Effector CD4-positive, alpha-beta T cell (primary cell): ENCODE data around the gene RNASE13.

ENCODE experiments used
- DNase-seq: peaks from one replicate; pipeline ENCODE4 v3.0.0-alpha.2; 2020

The RNASE13 gene

DNA sequence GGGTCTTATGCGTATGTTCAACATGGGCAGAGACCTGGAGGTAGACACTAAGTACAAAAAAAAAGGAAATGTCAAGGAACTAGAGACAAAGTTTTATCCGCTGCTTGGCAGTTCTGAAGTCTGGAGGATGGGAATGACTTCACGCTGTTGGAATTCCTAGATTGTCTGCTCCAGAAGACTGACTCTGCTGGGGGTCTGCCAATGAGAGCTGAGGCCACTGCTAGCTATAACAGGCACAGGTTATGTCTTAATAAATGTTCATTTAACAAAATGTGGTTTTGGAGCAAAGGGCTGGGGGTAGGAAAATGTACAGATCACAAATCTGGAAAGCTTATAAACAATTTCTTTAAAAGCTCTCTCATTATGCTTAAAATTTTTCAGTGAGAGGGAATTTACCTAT lies 28.9 kb upstream of the RNASE13 start:
- no peak for DNase-seq

DNA sequence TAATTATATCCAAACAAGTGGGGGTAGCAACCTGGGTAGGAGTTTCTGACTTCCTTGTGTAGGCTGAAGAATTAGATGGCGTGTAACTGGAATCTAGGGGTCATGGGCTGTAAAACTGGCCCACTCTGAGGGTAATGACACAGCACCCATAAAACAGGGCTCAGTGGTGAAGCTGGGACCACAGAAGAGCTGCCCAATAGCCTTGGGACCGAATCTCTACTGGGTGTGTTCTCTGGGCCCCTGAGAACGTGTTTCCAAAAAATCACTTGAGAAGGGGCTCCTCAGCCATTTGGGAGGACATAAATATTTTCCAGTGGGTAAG lies 26.7 kb upstream of the RNASE13 start:
- no peak for DNase-seq

DNA sequence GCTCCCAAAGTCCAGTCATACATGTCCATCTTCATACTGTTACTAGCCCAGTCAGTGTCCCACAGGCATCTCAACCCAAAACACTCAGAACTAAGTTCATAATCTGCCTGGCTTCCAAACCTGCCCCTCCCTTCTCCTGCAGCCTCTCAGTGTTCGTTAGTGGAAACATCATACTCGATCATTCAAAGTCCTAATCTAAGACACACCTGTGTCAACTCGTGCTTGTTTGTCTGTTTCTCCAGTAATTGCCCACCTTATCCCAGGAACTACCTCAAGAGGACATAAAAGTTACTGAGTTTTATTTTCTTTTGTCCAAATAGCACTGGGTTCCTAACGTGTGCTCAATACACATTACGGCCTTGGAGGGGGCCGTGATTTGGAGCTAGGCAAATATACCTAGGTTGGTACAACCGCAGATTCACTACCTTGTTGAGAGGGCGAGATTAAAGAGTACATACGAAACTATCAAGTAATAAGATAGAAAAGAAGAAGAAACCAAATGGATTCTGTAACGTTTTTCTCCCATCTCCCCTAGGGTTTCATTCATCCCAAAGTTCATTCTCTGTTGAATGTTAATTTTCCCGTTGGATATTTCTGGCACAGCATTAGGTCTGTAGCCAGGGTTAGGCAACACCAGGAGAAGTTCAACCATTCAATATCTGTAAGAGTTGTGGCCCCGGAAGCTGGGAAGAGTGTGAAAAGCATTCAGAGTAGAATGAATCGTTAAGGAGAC lies 26.2 kb upstream of the RNASE13 start:
- no peak for DNase-seq

DNA sequence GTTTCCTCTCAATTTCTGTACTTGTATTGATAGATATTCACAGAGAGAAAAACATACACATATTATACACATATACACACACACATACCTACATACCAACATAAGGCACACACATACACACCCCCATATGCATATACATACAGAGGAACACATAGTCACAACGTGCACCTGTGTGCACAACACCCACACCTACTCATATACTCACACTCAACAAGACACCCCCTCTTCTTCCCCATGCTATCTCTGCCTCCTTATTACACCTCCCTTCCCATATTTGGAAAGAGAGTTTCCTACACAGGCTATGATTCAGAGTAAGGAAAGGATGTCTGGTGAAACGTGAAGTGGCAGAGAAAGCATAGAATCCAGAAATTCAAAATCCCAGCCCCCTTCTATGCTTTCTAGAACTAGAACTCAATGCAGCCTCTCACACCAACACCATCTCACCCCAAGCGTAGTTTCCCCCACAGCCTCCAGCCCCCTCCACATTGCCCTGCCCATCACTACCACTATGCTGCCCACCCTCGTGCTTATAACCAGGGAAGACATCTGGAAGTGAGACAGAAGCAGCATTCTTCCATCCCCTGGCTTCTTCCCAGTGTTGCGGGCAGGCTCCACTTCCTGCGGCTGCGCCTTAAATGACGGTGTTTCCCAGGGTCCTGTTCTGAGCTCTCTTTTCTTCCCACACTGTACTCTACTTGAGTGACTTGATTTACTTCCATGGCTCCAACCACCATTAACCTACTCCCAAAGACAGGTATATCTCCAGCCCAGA lies 25.4 kb upstream of the RNASE13 start:
- DNase-seq = no peak

DNA sequence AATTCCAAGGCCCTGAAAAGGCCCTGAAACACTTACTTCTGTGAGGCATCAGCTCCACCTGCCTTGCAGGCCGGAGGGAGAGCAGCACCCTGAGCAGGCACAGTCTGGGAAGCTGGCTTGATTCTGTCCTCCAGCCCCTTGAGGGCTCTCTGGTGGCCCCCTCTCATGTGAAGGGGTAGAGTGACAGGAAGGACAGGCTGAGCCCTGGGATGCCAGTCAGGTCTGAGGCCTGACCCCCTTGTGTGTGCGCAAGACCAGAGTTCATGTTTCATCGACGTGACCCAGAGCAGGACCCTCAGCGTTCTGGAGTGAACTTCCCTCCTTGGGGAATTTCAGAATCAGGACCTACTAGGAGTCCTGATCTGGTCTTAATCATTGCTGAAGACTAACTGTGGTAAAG lies 24.3 kb upstream of the RNASE13 start:
- no peak for DNase-seq

DNA sequence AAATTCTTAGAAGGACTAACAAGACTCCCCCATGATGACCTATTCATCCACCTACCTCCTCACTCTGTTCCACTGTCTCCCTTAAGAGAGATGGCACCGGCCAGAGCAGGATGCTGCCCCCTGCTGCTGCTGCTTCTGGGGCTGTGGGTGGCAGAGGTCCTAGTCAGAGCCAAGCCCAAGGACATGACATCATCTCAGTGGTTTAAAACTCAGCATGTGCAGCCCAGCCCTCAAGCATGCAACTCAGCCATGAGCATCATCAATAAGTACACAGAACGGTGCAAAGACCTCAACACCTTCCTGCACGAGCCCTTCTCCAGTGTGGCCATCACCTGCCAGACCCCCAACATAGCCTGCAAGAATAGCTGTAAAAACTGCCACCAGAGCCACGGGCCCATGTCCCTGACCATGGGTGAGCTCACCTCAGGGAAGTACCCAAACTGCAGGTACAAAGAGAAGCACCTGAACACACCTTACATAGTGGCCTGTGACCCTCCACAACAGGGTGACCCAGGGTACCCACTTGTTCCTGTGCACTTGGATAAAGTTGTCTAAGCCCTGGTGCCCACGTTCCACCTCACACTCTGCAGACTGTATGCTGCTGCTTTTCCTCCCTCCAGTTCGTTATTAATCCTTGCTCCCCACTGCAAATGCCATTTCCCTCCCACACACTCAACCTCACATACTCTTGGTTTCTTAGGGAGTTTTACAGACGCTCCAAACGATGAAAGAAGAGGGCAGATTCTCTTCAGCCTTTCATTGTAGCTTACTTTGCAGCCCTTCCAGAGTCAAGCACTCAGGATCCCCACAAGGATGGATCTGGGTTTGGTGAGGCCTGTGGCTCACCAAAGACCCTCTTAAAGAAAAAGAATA lies 23.4 kb upstream of the RNASE13 start, which contains the start of gene RNASE8:
Gene RNASE8, plus strand, starts transcription at position 20 of the 873 bp plus-strand sequence. Its CDS starts 71 bp downstream, at position 91.
- no peak for DNase-seq

DNA sequence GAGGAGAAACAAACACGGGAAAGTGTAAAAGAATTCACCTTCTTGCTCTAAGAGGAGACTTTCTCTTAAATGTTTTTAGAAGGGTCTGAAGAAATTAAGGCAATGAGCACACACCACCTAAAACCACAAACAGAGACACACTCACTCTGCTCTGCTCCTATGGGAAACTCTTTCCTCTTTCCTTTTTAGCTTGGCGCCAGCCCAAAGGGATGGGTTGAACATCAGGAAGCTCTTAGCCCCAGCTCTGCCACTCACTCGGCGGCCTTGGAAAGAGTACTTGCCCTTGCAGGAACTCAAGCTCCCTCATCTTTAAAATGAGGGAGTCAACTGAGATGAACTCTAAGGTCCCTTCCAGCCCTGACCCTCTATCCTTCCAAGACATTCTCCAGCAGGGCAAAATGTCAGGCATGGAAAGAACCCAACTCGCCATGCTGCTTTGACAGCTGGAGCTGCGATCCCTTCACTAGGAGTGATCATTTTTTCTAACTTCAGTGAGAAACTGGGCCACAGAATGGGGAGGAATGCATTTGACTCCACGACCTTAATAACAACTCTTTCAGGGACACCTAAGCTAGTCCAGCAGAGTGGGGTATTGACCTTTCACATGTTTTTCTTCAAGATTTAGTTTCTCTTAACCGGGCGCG lies 22.0 kb upstream of the RNASE13 start:
- no peak for DNase-seq

DNA sequence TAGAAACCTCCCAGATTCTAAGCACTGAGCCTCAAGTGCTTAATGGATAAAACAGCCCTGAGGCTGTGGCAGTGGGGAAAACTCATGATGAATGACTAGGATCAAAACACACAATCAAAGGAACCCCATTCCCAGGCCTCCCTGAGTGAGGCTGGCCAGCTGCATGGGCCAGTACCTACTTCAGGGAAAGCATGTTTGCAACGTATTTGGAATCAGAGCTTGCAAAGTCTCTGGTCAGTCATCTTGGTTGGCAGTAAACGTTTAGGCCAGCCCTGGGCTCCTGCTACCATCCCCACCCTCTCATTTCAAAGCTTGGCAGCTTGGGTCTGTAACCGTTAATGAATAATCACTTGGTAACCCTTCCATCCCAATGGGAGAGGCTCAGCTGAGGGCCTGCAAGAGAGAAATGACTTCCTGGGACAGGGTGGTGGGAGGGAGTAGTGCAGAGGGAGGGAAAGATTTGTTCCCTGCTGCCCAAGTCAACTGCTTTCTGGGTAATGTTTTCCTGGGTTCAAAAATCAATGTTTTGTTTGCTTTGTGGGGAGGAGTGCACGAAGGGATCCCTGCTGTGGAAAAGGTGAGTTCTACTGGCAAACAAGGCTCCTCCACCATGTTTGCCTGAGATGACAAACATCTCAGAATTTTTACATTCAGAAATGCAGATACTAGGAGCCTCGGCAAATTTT lies 21.0 kb upstream of the RNASE13 start:
- DNase-seq = no peak

DNA sequence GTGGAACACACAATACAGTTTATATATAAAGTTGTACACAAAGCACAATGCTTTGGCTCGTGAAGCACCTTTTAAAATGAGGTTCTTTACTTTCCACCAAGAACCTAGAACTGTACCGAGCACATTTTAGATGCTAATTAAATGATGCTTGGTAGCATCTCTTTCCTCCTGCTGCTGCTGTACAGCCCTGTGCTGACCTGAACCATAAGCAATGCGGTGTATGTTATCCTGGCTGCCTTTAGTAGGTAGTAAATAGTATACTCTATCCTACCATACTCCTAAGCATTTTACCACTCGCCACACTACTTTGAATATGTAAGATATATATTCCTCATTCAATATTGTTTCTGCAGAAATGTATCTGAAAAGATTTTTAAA lies 20.1 kb upstream of the RNASE13 start:
- DNase-seq = no peak

DNA sequence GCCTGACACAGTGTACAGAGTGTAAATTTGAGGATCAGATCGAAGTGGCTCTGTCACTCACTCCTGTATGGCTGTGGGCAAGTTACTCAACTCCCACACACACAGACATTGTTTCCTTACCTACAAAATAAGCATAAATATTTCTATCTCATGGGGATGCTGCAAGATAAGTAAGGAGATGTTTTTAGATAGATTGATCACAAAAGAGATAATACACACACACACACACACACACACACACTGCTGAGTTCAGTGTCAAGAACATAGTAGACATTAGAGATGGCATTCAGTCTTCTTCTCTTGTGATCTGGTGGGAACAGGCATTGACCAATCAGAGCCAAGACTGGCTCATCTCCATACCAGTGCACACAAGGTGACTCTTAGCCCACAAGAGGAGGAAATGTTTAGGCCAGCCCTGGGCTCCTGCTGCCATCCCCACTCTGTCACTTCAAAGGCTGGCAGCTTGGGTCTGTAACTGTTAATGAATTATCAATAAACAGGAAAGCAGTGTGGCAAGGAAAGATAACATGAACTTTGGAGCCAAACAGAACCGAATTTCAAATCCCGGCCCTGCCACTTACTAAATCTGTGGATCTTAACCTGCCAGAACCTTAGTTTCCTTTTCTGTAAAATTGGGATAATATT lies 19.6 kb upstream of the RNASE13 start:
- no peak for DNase-seq

DNA sequence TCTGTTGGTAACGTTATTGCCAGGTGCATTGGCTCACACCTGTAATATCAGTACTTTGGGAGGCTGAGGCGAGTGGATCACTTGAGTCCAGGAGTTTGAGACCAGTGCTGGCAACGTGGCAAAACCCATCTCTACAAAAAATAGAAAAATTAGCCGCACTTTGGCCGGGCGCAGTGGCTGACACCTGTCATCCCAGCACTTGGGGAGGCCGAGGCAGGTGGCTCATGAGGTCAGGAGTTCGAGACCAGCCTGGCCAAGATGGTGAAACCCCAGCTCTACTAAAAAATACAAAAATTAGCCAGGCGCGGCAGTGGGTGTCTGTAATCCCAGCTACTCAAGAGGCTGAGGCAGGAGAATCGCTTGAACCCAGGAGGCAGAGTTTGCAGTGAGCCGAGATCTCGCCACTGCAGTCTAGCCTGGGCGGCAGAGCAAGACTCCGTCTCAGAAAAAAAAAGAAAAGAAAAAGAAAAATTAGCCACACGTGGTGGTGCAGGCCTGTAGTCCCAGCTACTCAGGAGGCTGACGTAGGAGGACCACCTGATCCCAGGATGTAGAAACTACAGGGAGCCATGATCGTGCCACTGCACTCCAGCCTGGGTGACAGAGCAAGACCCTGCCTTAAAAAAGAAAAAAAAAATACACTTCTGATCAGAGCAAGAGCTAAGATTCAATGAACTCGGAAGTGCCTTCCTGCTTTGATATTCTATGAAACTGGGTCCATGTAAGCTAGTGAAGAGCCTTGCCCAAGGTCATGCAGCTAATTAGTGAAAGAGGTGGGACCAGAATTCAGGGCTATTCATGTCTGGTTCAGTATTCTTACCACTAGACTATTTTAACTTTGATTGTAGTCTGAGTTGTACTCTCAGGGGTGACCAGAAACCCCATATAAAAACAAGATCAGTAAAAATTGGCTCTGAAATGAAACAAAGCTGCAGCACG lies 18.8 kb upstream of the RNASE13 start:
- DNase-seq = no peak

DNA sequence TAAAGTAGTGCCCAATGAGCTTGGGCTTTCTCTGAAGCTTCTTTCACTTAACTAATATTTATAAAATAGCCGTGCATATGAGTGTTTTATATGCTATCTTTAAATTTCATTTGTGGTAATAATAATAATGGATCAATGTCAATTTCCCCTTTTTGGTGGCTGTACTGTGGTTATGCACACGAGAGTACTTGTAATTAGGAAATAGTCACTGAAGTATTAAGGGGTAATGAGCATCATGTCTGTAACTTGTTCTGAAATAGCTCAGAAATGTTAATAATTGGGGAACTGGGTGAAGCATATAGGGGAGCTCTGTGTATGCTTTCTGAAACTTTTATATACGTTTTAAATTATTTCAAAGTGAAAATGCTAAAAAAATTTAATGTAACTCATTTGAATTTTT lies 16.0 kb upstream of the RNASE13 start:
- DNase-seq = no peak

DNA sequence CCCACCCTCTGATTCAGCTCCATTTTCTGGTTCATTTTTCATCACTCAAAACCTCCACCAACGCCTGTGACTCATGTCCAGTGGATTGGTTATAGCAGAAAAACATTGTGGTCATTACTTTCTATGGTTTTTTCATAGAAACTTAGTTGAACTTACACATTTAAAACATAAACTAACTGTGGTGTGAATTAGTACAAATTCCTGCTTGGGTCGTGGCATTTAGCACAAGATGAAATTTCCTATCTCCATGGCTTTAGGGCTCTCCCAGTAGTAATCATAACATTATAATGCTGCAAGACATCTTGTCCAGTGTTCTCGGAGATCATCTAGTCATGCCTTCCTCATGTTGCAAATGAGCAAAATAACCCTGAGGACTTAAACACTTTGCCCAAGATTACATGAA lies 14.7 kb upstream of the RNASE13 start:
- DNase-seq = no peak

DNA sequence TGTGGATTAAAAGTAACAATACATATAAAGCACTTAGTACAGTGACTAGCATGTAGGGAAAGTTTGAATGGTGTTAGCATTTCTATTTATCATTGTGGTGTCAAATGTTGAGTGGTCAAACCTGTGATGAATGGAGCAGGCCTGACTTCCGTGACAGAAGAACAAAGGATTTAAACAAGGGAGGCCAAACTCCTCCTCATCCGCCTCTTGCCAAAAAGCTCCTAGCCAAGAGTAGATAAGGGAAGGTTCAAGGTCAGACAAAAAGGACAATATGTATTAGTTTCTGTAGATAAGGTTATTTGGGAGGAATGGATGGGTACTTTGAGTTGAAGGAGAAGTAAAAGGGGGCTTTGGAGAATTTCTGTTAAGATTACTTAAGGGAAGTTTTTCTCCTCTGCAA lies 14.0 kb upstream of the RNASE13 start:
- DNase-seq = no peak

DNA sequence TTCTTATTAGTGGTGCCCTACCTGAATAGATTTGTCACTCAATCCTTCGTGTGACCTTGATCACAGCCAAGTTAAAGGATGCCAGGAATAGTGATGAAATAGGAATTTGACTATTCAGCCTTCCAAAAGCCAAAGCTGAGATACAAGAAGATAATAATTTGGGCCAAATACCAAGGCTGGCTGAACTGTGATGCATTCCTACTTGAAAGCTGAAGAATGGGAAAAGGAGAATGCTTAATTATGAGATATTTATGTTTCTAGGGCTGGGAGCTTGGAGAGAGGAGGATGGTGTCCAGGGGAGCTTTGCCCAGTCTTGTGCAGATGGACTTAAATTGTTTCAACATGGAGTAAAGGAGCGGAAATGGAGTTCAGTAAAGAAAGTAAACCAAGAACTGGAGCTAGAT lies 12.8 kb upstream of the RNASE13 start:
- no peak for DNase-seq

DNA sequence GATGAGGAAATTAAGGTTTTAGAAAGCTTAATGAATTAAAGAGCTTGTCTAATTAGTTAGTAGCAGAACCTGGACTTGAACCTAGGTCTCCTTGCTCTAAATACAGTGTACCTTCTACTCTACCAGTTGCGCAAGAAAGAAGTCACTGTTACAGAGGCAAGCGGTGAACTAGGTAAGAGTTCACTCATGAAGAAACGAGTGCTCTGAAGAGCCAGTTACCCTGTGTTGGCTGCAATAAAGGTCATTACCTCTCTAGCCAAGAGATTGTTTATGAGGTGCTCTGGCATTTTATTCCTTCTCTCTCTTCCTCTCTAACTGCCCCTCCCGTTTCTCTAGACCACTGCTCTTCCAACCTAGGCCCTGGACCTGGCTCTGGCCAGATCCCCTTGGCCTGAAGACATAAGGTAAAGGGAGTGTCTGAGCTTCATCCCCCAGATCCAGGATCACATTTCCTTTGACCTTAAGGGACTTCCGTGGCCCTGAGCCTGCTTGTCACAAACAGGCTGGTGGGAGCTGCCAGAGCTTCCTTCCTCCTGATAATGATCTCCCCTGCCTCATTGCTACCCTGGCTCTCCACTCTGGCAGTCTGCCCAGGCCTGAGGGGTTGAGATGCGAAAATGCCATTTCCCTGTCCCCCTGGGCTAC lies 9.5 kb upstream of the RNASE13 start:
- DNase-seq = no peak

DNA sequence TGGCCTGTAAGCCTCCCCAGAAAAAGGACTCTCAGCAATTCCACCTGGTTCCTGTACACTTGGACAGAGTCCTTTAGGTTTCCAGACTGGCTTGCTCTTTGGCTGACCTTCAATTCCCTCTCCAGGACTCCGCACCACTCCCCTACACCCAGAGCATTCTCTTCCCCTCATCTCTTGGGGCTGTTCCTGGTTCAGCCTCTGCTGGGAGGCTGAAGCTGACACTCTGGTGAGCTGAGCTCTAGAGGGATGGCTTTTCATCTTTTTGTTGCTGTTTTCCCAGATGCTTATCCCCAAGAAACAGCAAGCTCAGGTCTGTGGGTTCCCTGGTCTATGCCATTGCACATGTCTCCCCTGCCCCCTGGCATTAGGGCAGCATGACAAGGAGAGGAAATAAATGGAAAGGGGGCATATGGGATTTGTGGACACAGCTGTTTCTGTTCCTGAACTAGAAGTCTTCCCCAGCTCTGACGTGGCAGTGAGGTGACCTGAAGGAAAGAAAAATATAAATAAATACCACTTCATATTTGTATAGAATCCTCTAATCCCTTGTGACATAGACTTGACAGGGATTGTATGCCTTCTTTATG lies 8.9 kb upstream of the RNASE13 start:
- DNase-seq = no peak

DNA sequence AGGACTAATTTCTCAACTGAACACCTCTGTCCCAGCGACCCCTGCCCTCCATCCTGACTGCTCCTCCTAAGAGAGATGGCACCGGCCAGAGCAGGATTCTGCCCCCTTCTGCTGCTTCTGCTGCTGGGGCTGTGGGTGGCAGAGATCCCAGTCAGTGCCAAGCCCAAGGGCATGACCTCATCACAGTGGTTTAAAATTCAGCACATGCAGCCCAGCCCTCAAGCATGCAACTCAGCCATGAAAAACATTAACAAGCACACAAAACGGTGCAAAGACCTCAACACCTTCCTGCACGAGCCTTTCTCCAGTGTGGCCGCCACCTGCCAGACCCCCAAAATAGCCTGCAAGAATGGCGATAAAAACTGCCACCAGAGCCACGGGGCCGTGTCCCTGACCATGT lies 8.3 kb upstream of the RNASE13 start:
- DNase-seq = no peak

DNA sequence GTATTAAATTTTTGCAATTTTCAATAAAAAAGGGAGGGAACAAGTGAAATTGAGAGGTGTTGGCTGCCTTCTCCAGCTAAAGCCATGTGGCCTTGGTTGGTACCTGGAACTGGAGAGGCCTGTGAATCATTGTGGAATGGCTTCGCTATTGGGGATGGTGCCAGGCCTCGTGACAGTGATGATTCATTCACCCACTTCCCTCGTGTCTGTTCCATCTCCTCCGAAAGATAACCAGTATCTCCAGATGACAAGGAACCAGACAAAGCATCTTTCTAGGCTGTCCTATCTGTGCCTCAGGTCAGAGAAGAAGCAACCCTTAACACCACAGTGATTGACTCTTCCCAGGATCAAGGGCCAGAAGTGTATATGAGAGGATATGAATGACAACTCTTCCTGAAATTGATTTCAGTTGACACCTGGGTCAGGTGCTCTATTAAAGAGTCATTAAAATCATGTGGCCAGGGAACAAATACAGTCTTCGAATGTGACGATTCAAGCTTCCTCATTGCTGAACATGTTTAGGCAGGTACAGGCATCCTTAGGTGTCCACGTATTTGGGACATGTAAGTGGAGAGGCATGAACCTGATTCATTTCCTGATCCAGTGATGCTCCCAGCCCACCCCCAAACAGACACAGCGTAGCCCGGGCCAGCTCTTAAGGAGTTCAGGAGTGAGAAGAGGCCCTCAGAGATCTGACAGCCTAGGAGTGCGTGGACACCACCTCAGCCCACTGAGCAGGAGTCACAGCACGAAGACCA lies 7.2 kb upstream of the RNASE13 start, which contains the start of gene RNASE7:
Gene RNASE7, plus strand, starts transcription at position 687 of the 758 bp plus-strand sequence. CDS start 631 bp downstream, outside the sequence.
- DNase-seq = no peak
